Adipocyte (in vitro differentiated cells): ENCODE results near the gene CLRN1.
A peak's percentile ranks its signal among the peaks of the same experiment; 100 is the strongest.

Source experiments
- DNase-seq: peaks from one replicate; pipeline ENCODE4 v3.0.0-alpha.2; 2015; ENCODE audit warnings: low read depth
- H3K27me3 ChIP-seq: replicated peaks from 2 replicates; pipeline ENCODE4 v1.7.0; 2013; ENCODE audit warnings: mild to moderate bottlenecking, low read length, moderate library complexity; ENCODE audit not compliant: control insufficient read depth, insufficient read depth
- H3K36me3 ChIP-seq: 2 replicates; pipeline ENCODE4 v1.7.0; 2013; ENCODE audit warnings: low read length, mild to moderate bottlenecking, moderate library complexity; ENCODE audit not compliant: control insufficient read depth, insufficient read depth, severe bottlenecking
- H3K4me1 ChIP-seq: 2 replicates; pipeline ENCODE4 v1.7.0; 2013; ENCODE audit warnings: mild to moderate bottlenecking, low read length, moderate library complexity; ENCODE audit not compliant: control insufficient read depth, insufficient read depth
- H3K4me3 ChIP-seq: 2 replicates; pipeline ENCODE4 v1.7.0; 2013; ENCODE audit warnings: mild to moderate bottlenecking, low read length, moderate library complexity
- H3K9ac ChIP-seq: 2 replicates; pipeline ENCODE4 v1.7.0; 2013; ENCODE audit warnings: mild to moderate bottlenecking, low read length, moderate library complexity
- H3K9me3 ChIP-seq: 2 replicates; pipeline ENCODE4 v1.7.0; 2013; ENCODE audit warnings: mild to moderate bottlenecking, low read length, moderate library complexity; ENCODE audit not compliant: control insufficient read depth

CLRN1 gene

GRCh38 chr3:150890831-150891230 is 81.7 kb downstream of the CLRN1 start:
- Histone ChIP-seq H3K4me1 (peaks cover 5% of the 10 kb centered on the region), H3K36me3 (no peaks in the 10 kb centered on the region), H3K4me3 (no peak overlapping the region), H3K27me3 (peaks cover 21% of the 10 kb centered on the region), H3K9me3 (peaks cover 9% of the 10 kb centered on the region), H3K9ac (no peak overlapping the region)
- DNase-seq, result no peak

GRCh38 chr3:150890295-150890694 is 82.2 kb downstream of the CLRN1 start:
- Histone ChIP-seq H3K4me1 (peaks cover 5% of the 10 kb centered on the region), H3K4me3 (no peak overlapping the region), H3K36me3 (no peaks in the 10 kb centered on the region), H3K9me3 (peaks cover 9% of the 10 kb centered on the region), H3K9ac (no peak overlapping the region), H3K27me3 (peaks cover 26% of the 10 kb centered on the region)
- DNase-seq, result peak; percentile 66

- H3K36me3 ChIP-seq, result no peaks in the 10 kb centered on the region
- no peak overlapping the region for H3K9ac ChIP-seq
- H3K9me3 ChIP-seq, result peaks cover 9% of the 10 kb centered on the region
- H3K27me3 ChIP-seq, result peaks cover 31% of the 10 kb centered on the region
- H3K4me1 ChIP-seq, result peaks cover 5% of the 10 kb centered on the region
- no peak overlapping the region for H3K4me3 ChIP-seq
- DNase-seq, result no peak
These were observed 83.4 kb downstream of the CLRN1 start for GRCh38 chr3:150889106-150889505.

GRCh38 chr3:150887031-150887430 is 85.5 kb downstream of the CLRN1 start:
- Histone ChIP-seq H3K27me3 (peaks cover 38% of the 10 kb centered on the region), H3K36me3 (no peaks in the 10 kb centered on the region), H3K4me3 (no peak overlapping the region), H3K9ac (no peak overlapping the region), H3K9me3 (peaks cover 9% of the 10 kb centered on the region), H3K4me1 (peaks cover 5% of the 10 kb centered on the region)
- no peak for DNase-seq

- Histone ChIP-seq H3K27me3 (peaks cover 34% of the 10 kb centered on the region), H3K4me1 (peaks cover 3% of the 10 kb centered on the region), H3K4me3 (no peak overlapping the region), H3K9ac (no peak overlapping the region), H3K9me3 (peaks cover 9% of the 10 kb centered on the region), H3K36me3 (no peaks in the 10 kb centered on the region)
- DNase-seq, result no peak
These were observed 87.0 kb downstream of the CLRN1 start for GRCh38 chr3:150885535-150885934.

- Histone ChIP-seq H3K27me3 (peaks cover 7% of the 10 kb centered on the region), H3K9ac (no peak overlapping the region), H3K4me1 (peaks cover 43% of the 10 kb centered on the region), H3K9me3 (no peaks in the 10 kb centered on the region), H3K4me3 (no peak overlapping the region), H3K36me3 (no peaks in the 10 kb centered on the region)
- no peak for DNase-seq
These were observed 93.4 kb downstream of the CLRN1 start for GRCh38 chr3:150878996-150879575.

- no peak for DNase-seq
- Histone ChIP-seq H3K4me3 (no peak overlapping the region), H3K36me3 (no peaks in the 10 kb centered on the region), H3K27me3 (no peaks in the 10 kb centered on the region), H3K9ac (no peak overlapping the region), H3K9me3 (no peaks in the 10 kb centered on the region), H3K4me1 (peaks cover 43% of the 10 kb centered on the region)
These were observed 94.2 kb downstream of the CLRN1 start for GRCh38 chr3:150878290-150878689.

GRCh38 chr3:150877303-150877702 is 95.2 kb downstream of the CLRN1 start:
- H3K27me3 ChIP-seq, result no peaks in the 10 kb centered on the region
- H3K4me1 ChIP-seq, result peaks cover 43% of the 10 kb centered on the region
- DNase-seq, result peak; percentile 38
- H3K9ac ChIP-seq, result no peak overlapping the region
- no peaks in the 10 kb centered on the region for H3K36me3 ChIP-seq
- no peaks in the 10 kb centered on the region for H3K9me3 ChIP-seq
- H3K4me3 ChIP-seq, result no peak overlapping the region

GRCh38 chr3:150876611-150877265 is 95.8 kb downstream of the CLRN1 start:
- no peak overlapping the region for H3K9ac ChIP-seq
- no peaks in the 10 kb centered on the region for H3K27me3 ChIP-seq
- no peaks in the 10 kb centered on the region for H3K36me3 ChIP-seq
- H3K9me3 ChIP-seq, result no peaks in the 10 kb centered on the region
- no peak for DNase-seq
- H3K4me1 ChIP-seq, result peaks cover 43% of the 10 kb centered on the region
- H3K4me3 ChIP-seq, result no peak overlapping the region
